Thyroid gland (tissue), 4 donors: ENCODE measurements around the gene ISY1. TPM values are rescaled to one million over a fixed set of nuclear protein-coding genes. Genes with fewer than 3 reads are reported as not detected.

Source experiments
- DNase-seq, 2 donors: peaks; one replicate each; pipeline ENCODE4 v3.0.0-alpha.2; 2019
- H3K27ac ChIP-seq, 3 donors: fragments of 200-600 bp; sonication (generic); 1 replicate in 2 of 3; 2 replicates in 1 of 3; pipeline ENCODE4 v1.5.1; 2016 to 2019; ENCODE audit warnings: mild to moderate bottlenecking in 1 of 3, moderate library complexity in 1 of 3
- H3K27me3 ChIP-seq: fragments of 200-600 bp; sonication (generic); one replicate; pipeline ENCODE4 v1.5.1; 2019
- H3K36me3 ChIP-seq, 2 donors: fragments of 200-600 bp; sonication (generic); one replicate each; pipeline ENCODE4 v1.5.1; 2016 to 2019
- H3K4me1 ChIP-seq, 2 donors: fragments of 200-600 bp; sonication (generic); one replicate each; pipeline ENCODE4 v1.5.1; 2017 to 2019
- H3K4me3 ChIP-seq, 3 donors: fragments of 200-600 bp; sonication (generic); replicated peaks in 1 of 3; 1 replicate in 2 of 3; 2 replicates in 1 of 3; pipeline ENCODE4 v1.5.1; 2016; ENCODE audit warnings: mild to moderate bottlenecking in 1 of 3
- H3K9me3 ChIP-seq: fragments of 200-600 bp; sonication (generic); one replicate; pipeline ENCODE4 v1.5.1; 2017
- CTCF ChIP-seq, 6 experiments: fragments of 200-600 bp in 3 of 6; fragments of 450-650 bp in 3 of 6; sonication (generic) in 3 of 6; IDR thresholded peaks; one replicate each; pipeline ENCODE4 v1.5.1; 2016 to 2019; ENCODE audit warnings: antibody characterized with exemption in 6 of 6, mild to moderate bottlenecking in 2 of 6, inconsistent platforms in 1 of 6, moderate library complexity in 1 of 6
- POLR2A ChIP-seq, 2 donors: fragments of 450-650 bp; IDR thresholded peaks; one replicate each; pipeline ENCODE4 v1.6.1; 2017; ENCODE audit warnings: antibody characterized with exemption in 2 of 2, mild to moderate bottlenecking in 2 of 2, moderate library complexity in 1 of 2
- WGBS, 2 donors: methylation state at CpG; one replicate each; pipeline ENCODE4 v1.1.5; 2017; 5-methylcytosine and 5-hydroxymethylcytosine counted together
- intact Hi-C: fragments of 100-400 bp; cut with DNase I; formaldehyde crosslinking; loops from one replicate; pipeline ENCODE4 v1.15.1; 2023
- total RNA-seq, 4 donors: library from RNA; depleted of rRNA; stranded (reverse); fragments of >200 nt; gene quantifications; one replicate each; pipeline ENCODE4 v1.2.3, GENCODE V29; 2016

Gene ISY1
- total RNA-seq, 4 donors from 2014 or later = 15.8 to 31.8 (median 20.2) TPM

DNA sequence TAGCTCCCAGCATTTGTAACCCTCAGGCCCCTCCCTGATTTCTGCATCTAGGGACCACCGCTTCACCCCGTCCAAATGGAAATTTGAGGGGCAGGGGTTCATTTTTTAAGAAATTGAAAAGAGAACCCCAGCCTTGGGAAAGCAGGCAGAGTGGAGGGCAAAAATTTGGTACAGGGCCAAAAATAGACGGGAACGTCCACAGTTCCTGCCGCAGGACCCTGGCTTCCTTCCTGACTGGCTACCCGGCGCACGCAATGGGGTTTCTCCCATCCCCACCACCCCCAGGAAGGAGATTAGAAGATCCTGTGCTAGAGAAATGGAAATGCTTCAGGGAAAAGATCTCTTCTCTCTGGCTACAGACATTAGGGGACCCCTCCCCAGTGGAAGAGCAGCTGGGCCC is 79.4 kb downstream of the ISY1 start:
- H3K4me1 ChIP-seq = peaks cover 0 to 10% of the 10 kb centered on the region in 2 donors
- no peaks in the 10 kb centered on the region for H3K9me3 ChIP-seq
- TF ChIP-seq POLR2A (IDR thresholded peaks at IDR 0.05) = no peak
- no peak for TF ChIP-seq CTCF (IDR thresholded peaks at IDR 0.05)
- H3K4me3 ChIP-seq = no peak overlapping the region
- H3K27ac ChIP-seq = no peak overlapping the region
- no peak for DNase-seq
- WGBS, 2 donors = 41 to 53% methylated on average over 8 of the region's 8 CpGs
- intact Hi-C loops = no loop called here
- no peaks in the 10 kb centered on the region for H3K27me3 ChIP-seq
- H3K36me3 ChIP-seq = no peaks in the 10 kb centered on the region

GRCh38 chr3:129078510-129078909 is 82.4 kb downstream of the ISY1 start:
- H3K36me3 ChIP-seq = no peaks in the 10 kb centered on the region
- H3K9me3 ChIP-seq = no peaks in the 10 kb centered on the region
- no peak for DNase-seq
- intact Hi-C loops = no loop called here
- H3K4me3 ChIP-seq = no peak overlapping the region
- no peaks in the 10 kb centered on the region for H3K27me3 ChIP-seq
- WGBS, 2 donors = 82 to 86% methylated on average over 3 to 8 of the region's 8 CpGs
- no peak overlapping the region for H3K27ac ChIP-seq
- TF ChIP-seq POLR2A (IDR thresholded peaks at IDR 0.05) (no peak), CTCF (IDR thresholded peaks at IDR 0.05) (no peak)
- H3K4me1 ChIP-seq = peaks cover 0 to 10% of the 10 kb centered on the region in 2 donors

Other genes starting within 250 kb of the ISY1 start
- 1 to 10 TPM in 1 of 4 donors, under 1 TPM in 3; 0.40 to 2.5 (median 0.57) TPM for gene CFAP92, start 167.0 kb downstream of the ISY1 start, total RNA-seq
- gene EFCC1, start 159.8 kb downstream of the ISY1 start, total RNA-seq = 10 to 100 TPM in 2 of 4 donors, 1 to 10 TPM in 2; 3.6 to 16.8 (median 9.9) TPM
- not detected for gene GP9, start 100.3 kb downstream of the ISY1 start, total RNA-seq
- 10 to 100 TPM; 22.8 to 34.4 (median 26.1) TPM for gene RAB43, start 39.3 kb downstream of the ISY1 start, total RNA-seq
- 100 to 1,000 TPM; 390 to 480 (median 421) TPM for gene CNBP, start 22.8 kb upstream of the ISY1 start, total RNA-seq
- gene COPG1, start 88.5 kb upstream of the ISY1 start, total RNA-seq = 100 to 1,000 TPM in 3 of 4 donors, 10 to 100 TPM in 1; 95.8 to 195 (median 159) TPM
- 10 to 100 TPM; 23.7 to 30.9 (median 26.0) TPM for gene HMCES, start 117.8 kb upstream of the ISY1 start, total RNA-seq